ENCODE data around the gene TBX19.

DNA sequence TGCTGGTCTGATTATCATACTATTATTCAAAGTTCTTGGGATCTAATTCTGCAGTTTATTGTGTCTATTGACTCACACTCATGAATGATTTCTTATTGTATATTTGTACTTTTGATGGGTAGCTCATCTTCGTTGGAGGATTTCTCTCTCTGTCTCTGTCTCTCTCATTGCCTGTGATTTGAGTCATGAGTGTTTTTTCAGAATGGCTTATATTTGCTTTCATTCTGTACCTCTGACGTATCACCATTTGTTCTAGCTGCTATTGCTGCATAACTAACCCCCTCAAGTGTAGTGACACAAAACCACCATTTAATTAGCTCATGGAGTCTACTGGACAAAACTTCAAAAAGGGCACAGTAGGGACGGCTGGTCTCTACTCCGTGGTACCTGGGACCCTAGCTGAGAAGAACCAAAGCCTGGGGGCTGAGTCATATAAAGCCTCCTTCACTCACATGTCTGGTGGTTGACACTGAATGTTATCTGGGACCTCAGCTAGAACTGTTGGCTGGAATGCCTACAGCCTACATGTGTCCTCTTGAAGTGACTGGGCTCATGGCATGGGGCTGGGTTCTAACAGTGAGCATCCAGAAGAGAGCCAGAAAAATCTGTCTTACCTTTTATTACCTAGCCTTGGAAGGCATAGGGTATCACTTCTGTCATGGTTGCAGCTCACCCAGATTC lies 44.2 kb downstream of the TBX19 start:
- no peak for TF ChIP-seq POLR2A (IDR thresholded peaks at IDR 0.05)
- TF ChIP-seq, protein P1, sequence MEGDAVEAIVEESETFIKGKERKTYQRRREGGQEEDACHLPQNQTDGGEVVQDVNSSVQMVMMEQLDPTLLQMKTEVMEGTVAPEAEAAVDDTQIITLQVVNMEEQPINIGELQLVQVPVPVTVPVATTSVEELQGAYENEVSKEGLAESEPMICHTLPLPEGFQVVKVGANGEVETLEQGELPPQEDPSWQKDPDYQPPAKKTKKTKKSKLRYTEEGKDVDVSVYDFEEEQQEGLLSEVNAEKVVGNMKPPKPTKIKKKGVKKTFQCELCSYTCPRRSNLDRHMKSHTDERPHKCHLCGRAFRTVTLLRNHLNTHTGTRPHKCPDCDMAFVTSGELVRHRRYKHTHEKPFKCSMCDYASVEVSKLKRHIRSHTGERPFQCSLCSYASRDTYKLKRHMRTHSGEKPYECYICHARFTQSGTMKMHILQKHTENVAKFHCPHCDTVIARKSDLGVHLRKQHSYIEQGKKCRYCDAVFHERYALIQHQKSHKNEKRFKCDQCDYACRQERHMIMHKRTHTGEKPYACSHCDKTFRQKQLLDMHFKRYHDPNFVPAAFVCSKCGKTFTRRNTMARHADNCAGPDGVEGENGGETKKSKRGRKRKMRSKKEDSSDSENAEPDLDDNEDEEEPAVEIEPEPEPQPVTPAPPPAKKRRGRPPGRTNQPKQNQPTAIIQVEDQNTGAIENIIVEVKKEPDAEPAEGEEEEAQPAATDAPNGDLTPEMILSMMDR (IDR thresholded peaks at IDR 0.05) = no peak

Data from adrenal gland (tissue), 5 donors.